Measurements from ENCODE around the gene GASK1A.
"Not testable (repeated sequence)": the region's sequence is repeated elsewhere in the genome, so short reads cannot be mapped to it uniquely, and the experiment has no call there.

Gene GASK1A

GRCh38 chr3:43063114-43063513, 84.0 kb downstream of the GASK1A start:
- no peak for DNase-seq (ENCODE audit: low read depth)

- DNase-seq (ENCODE audit: low read depth): not testable (repeated sequence)
These were observed 91.6 kb downstream of the GASK1A start for GRCh38 chr3:43070670-43071069.

GRCh38 chr3:43071313-43071893, 92.3 kb downstream of the GASK1A start:
- no peak for DNase-seq (ENCODE audit: low read depth)

- DNase-seq (ENCODE audit: low read depth): no peak
These were observed 93.2 kb downstream of the GASK1A start for GRCh38 chr3:43072361-43072760.

- DNase-seq (ENCODE audit: low read depth): no peak
These were observed 94.2 kb downstream of the GASK1A start for GRCh38 chr3:43073116-43073835.

- no peak for DNase-seq (ENCODE audit: low read depth)
These were observed 94.7 kb downstream of the GASK1A start for GRCh38 chr3:43073836-43074220.

GRCh38 chr3:43074482-43074881, 95.4 kb downstream of the GASK1A start:
- no peak for DNase-seq (ENCODE audit: low read depth)

GRCh38 chr3:43074901-43075689, 96.0 kb downstream of the GASK1A start:
- no peak for DNase-seq (ENCODE audit: low read depth)

- no peak for DNase-seq (ENCODE audit: low read depth)
These were observed 97.0 kb downstream of the GASK1A start for GRCh38 chr3:43075904-43076661.

- no peak for DNase-seq (ENCODE audit: low read depth)
These were observed 97.7 kb downstream of the GASK1A start for GRCh38 chr3:43076857-43077256.

GRCh38 chr3:43077261-43077660, 98.2 kb downstream of the GASK1A start:
- no peak for DNase-seq (ENCODE audit: low read depth)

GRCh38 chr3:43077707-43078106, 98.6 kb downstream of the GASK1A start:
- no peak for DNase-seq (ENCODE audit: low read depth)

- no peak for DNase-seq (ENCODE audit: low read depth)
These were observed 100.6 kb downstream of the GASK1A start for GRCh38 chr3:43079536-43080332.

- DNase-seq (ENCODE audit: low read depth): no peak
These were observed 101.8 kb downstream of the GASK1A start for GRCh38 chr3:43080726-43081568.

- DNase-seq (ENCODE audit: low read depth): no peak
These were observed 102.7 kb downstream of the GASK1A start for GRCh38 chr3:43081796-43082195.

- DNase-seq (ENCODE audit: low read depth): no peak
These were observed 103.3 kb downstream of the GASK1A start for GRCh38 chr3:43082457-43082856.

- DNase-seq (ENCODE audit: low read depth): no peak
These were observed 107.5 kb downstream of the GASK1A start for GRCh38 chr3:43086460-43087165.

GRCh38 chr3:43087249-43087776, 108.2 kb downstream of the GASK1A start:
- DNase-seq (ENCODE audit: low read depth): no peak

GRCh38 chr3:43089081-43089480, 110.0 kb downstream of the GASK1A start:
- DNase-seq (ENCODE audit: low read depth): no peak

GRCh38 chr3:43090238-43090637, 111.1 kb downstream of the GASK1A start:
- DNase-seq (ENCODE audit: low read depth): no peak

Measured in activated T-helper 1 cell treated with Interleukin-2 at 50 U/mL for 16 hours (primary cell).